HG02943 (cell line): Measurements from ENCODE around the gene EPHA1.

ENCODE experiments used
- ATAC-seq: cut with Tn5 transposase; IDR thresholded peaks from one replicate; pipeline ENCODE4 v1.9.1; 2021; ENCODE audit warnings: mild to moderate bottlenecking, low read depth, moderate library complexity; ENCODE audit not compliant: unreplicated experiment

EPHA1 gene

GRCh38 chr7:143355450-143356385 lies 52.9 kb downstream of the EPHA1 start:
- ATAC-seq, result no peak

DNA sequence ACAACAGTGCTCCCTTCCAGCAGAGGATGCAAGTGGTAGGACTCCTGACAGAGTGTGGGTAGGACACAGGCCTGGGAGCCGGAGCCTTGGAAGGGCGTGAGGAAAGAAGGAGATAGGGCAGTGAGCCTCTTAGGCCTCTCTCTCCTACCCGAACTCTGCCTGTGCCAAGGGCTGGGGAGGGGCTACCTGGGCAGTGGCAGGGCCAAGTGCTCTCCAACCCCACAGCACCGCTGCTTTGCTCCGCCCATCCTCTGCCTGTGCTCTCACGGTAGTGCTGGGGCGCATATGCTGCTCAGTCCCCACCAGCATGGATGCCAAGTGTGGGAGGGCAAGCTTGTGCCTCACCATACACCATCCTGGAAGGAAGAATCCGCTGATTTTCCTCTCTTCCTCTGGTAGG lies 53.7 kb downstream of the EPHA1 start:
- ATAC-seq, result no peak

DNA sequence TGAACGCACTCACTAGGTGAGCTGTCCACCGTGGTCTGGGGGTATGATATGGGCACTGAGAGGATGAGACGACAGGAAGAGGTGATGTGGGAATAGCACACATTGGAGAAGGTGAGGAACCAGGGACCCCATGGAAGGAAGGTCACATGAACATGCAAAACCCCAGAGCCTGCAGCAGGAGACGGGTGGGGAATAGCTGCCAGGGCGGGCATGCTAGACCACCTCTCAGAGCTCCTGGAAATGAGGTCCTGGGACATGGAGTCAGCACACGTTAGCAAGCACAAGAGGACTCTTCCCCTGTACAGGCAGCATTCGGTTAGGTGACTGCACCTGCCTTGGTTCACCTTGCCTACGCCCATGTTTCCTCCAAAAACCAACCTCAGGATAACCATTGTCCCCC lies 54.3 kb downstream of the EPHA1 start:
- ATAC-seq, result no peak

DNA sequence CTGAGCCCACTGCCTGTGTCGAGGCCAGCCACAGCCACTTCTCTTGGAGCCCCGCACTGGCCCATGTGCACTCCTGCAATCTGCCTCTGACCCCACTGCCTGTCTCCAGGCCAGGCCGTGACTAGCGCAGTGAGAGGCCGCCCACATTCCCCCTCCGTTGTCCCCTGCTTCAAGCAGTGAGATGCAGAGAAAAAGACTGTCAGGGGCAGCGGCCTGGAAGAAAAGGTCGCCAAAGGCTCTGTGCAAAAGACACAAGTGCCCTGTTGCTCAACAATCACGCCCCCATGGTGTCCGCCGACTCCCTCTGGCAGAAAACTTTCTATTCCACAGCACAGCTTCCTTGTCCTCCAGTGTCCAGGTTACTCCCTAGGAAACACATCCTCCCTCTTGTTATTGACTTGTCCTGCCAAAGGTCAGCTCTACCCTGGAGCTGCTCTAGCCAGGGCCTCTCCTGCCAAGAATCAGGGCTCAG lies 56.1 kb downstream of the EPHA1 start:
- no peak for ATAC-seq

GRCh38 chr7:143351574-143351973 lies 57.1 kb downstream of the EPHA1 start:
- ATAC-seq, result no peak

DNA sequence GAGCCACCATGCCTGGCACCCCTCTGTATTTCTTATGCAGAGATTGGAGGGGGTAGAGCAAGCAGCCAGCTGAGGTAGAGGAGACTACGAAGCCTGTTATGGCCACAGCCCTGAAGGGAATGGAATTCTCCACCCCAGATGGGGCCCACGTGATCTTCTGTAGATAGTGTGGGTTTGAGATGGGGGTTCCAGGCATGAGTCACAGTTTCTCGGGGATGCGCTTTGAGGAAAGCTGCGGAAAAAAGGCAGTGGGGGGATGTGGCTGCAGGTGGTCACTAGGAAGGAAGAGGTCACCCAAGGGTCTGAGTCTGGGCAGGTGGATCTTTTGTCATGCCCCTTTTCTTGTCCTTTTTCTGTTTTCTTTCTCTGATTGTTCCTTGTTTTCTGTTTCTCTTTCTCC lies 57.6 kb downstream of the EPHA1 start:
- ATAC-seq, result no peak

DNA sequence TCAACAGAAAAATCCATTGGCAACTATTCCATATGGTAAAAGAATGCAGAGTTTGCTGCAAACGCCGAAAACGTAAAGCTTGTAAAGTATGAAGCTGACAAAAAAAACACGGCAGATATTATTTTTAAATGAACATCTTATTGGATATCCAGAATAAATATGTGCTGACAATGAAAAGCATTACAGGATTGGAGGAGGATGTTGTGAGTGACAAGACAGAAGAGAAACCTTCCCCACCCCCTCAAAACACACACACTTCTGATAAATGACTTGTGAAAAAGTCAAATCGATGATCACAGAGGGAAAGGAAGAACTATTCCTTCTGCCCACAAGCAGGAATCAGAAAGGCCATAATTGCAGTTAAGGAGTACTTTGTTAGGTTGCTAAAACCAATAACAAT lies 60.7 kb downstream of the EPHA1 start:
- ATAC-seq, result no peak

GRCh38 chr7:143346018-143346417 lies 62.6 kb downstream of the EPHA1 start:
- ATAC-seq, result no peak

DNA sequence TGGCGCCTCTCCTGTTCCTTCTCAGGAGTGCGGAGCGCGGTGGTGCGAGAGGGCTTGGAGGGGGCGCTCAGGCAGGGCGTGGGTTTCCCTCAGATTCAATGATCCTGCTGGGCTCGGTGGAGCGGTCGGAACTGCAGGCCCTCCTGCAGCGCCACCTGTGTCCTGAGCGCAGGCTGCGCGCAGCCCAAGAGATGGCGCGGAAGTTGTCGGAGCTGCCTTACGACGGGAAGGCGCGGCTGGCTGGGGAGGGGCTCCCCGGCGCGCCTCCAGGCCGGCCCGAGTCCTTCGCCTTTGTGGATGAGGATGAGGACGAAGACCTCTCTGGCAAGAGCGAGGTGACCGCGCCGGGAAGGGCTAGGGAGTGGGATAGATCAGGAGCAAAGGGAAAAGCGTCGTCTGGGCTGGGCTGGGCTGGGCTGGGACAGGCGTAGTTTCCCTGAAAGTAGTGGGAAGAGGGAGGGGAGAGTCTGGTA lies 63.2 kb downstream of the EPHA1 start:
- ATAC-seq, result no peak

- no peak for ATAC-seq
These were observed 65.1 kb downstream of the EPHA1 start for GRCh38 chr7:143343596-143343995.

DNA sequence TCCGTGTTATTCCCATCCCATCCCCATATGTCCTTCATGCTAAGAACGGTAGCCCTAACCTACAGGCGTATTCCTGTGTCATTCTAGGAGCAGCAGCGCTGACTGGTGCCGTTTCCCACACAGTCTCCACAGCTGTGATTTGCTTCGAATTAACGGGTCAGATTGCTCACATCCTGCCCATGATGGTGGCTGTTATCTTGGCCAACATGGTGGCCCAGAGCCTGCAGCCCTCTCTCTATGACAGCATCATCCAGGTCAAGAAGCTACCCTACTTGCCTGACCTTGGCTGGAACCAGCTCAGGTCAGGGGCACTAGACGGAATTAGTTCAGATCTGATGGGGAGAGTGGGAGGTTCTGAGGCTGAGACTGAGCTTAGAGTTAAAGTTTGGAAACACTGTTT lies 66.8 kb downstream of the EPHA1 start:
- ATAC-seq, result no peak
